Ovary (tissue), 9 donors: Measurements from ENCODE around the gene AARS1. TPM values are rescaled to one million over a fixed set of nuclear protein-coding genes. Genes with fewer than 3 reads are reported as not detected.
"Not testable (repeated sequence)": the region's sequence is repeated elsewhere in the genome, so short reads cannot be mapped to it uniquely, and the experiment has no call there.

Experiments used
- DNase-seq, 5 donors: peaks; one replicate each; pipeline ENCODE4 v3.0.0-alpha.2; 2019 to 2020
- H3K27ac ChIP-seq, 2 donors: fragments of 200-600 bp; one replicate each; pipeline versions ENCODE4 v1.5.1 to v1.8.0; 2019 to 2022
- H3K27me3 ChIP-seq: fragments of 200-600 bp; one replicate; pipeline ENCODE4 v1.8.0; 2022
- H3K36me3 ChIP-seq: fragments of 200-600 bp; sonication (generic); one replicate; pipeline ENCODE4 v1.5.1; 2019
- H3K4me1 ChIP-seq: one replicate; pipeline ENCODE4 v1.8.1; 2013; ENCODE audit warnings: mild to moderate bottlenecking, moderate library complexity; ENCODE audit not compliant: insufficient read depth
- H3K4me3 ChIP-seq: fragments of 200-600 bp; sonication (generic); one replicate; pipeline ENCODE4 v1.5.1; 2017
- H3K9me3 ChIP-seq, 2 donors: fragments of 200-600 bp in 1 of 2; sonication (generic) in 1 of 2; one replicate each; pipeline versions ENCODE4 v1.5.1 to v1.8.1; 2013 to 2019; ENCODE audit warnings: mild to moderate bottlenecking in 1 of 2, moderate library complexity in 1 of 2
- CTCF ChIP-seq, 3 donors: fragments of 450-650 bp in 2 of 3; fragments of 200-600 bp in 1 of 3; IDR thresholded peaks; one replicate each; pipeline versions ENCODE4 v1.5.1 to v1.8.0; 2016 to 2022; ENCODE audit warnings: antibody characterized with exemption in 3 of 3, mild to moderate bottlenecking in 1 of 3
- EP300 ChIP-seq: sonication (generic); formaldehyde crosslinking; IDR thresholded peaks from one replicate; pipeline ENCODE4 v1.6.1; 2017; ENCODE audit warnings: antibody characterized with exemption
- POLR2A ChIP-seq: fragments of 450-650 bp; IDR thresholded peaks from one replicate; pipeline ENCODE4 v1.6.1; 2017; ENCODE audit warnings: antibody characterized with exemption, mild to moderate bottlenecking, moderate library complexity
- WGBS, 3 donors: extraction: QIAGEN DNeasy Blood & Tissue Kit in 1 of 3; methylation state at CpG; one replicate each; pipeline versions ENCODE4 v1.1.5 to v1.1.7; 2013 to 2017; 5-methylcytosine and 5-hydroxymethylcytosine counted together
- intact Hi-C, 4 donors: fragments of 100-400 bp; cut with DNase I; formaldehyde crosslinking; loops; one replicate each; pipeline versions ENCODE4 v1.11.0 to v1.15.1; 2022 to 2023
- polyA plus RNA-seq, 2 donors: library from polyadenylated mRNA; stranded (reverse); fragments of 200-250 nt in 1 of 2; fragments of 350-450 nt in 1 of 2; fragmentation: Illumina TruSeq in 1 of 2; extraction: RNeasy Lipid Tissue Mini Kit (QIAGEN cat#74804) in 1 of 2; gene quantifications; one replicate each; pipeline ENCODE4 v1.2.3, GENCODE V29; 2013 to 2014
- total RNA-seq, 7 donors: library from RNA; depleted of rRNA in 2 of 7; stranded (reverse); fragments of >200 nt in 2 of 7; fragmentation: NEBNext Ultra II Directional in 3 of 7; extraction: Animal tissue kit (Norgen Biotek cat#: 25700) in 3 of 7; gene quantifications; one replicate each; pipeline versions ENCODE4 v1.1.0 to v1.2.4, GENCODE V29; 2016 to 2023
- donor health status: DM: no; HTN: no; CAD: no; lungs with moderate emphysema.
- donor health status: DM: no; HTN: no; CAD: no.
- donor health status: Bipolar disorder and iron deficiency.
- donor health status: DM: yes; HTN: yes; CAD: no.
- donor health status: DM: no; HTN: no; CAD: no.
- donor health status: DM: yes; HTN: yes; CAD: no.

AARS1 gene
- total and polyA plus RNA-seq, 9 donors: 26.7 to 280 (median 60.3) TPM

- no peak overlapping the region for H3K27ac ChIP-seq
- intact Hi-C loops: no loop called here
- TF ChIP-seq POLR2A (no peak), EP300 (no peak), CTCF (IDR thresholded peaks at IDR 0.05) (no peak)
- no peaks in the 10 kb centered on the region for H3K27me3 ChIP-seq
- no peak for DNase-seq
- H3K4me3 ChIP-seq: no peak overlapping the region
- H3K36me3 ChIP-seq: no peaks in the 10 kb centered on the region
- H3K9me3 ChIP-seq: no peaks in the 10 kb centered on the region
- WGBS, 3 donors: 39 to 44% (median 41%) methylated on average over 1 of the region's 1 CpG
- no peaks in the 10 kb centered on the region for H3K4me1 ChIP-seq
These were observed 12.9 kb downstream of the AARS1 start for GRCh38 chr16:70276392-70276791.

- DNase-seq: no peak
- WGBS, 3 donors: 90 to 96% (median 91%) methylated on average over 10 of the region's 10 CpGs
- H3K27ac ChIP-seq: no peak overlapping the region
- H3K27me3 ChIP-seq: no peaks in the 10 kb centered on the region
- H3K4me1 ChIP-seq: no peaks in the 10 kb centered on the region
- no peaks in the 10 kb centered on the region for H3K36me3 ChIP-seq
- TF ChIP-seq CTCF (IDR thresholded peaks at IDR 0.05) (no peak), EP300 (no peak), POLR2A (no peak)
- no peak overlapping the region for H3K4me3 ChIP-seq
- H3K9me3 ChIP-seq: no peaks in the 10 kb centered on the region
- intact Hi-C loops: no loop called here
These were observed 17.6 kb downstream of the AARS1 start for GRCh38 chr16:70271696-70272095.

- no peaks in the 10 kb centered on the region for H3K9me3 ChIP-seq
- H3K36me3 ChIP-seq: no peaks in the 10 kb centered on the region
- DNase-seq: no peak
- H3K27me3 ChIP-seq: no peaks in the 10 kb centered on the region
- no peak overlapping the region for H3K4me3 ChIP-seq
- TF ChIP-seq CTCF (IDR thresholded peaks at IDR 0.05) (no peak), POLR2A (no peak), EP300 (no peak)
- 88 to 92% (median 91%) methylated on average over 3 of the region's 3 CpGs for WGBS, 3 donors
- H3K27ac ChIP-seq: no peak overlapping the region
- no peaks in the 10 kb centered on the region for H3K4me1 ChIP-seq
- intact Hi-C loops: no loop called here
These were observed 19.1 kb downstream of the AARS1 start for GRCh38 chr16:70270176-70270575.

- H3K27me3 ChIP-seq: no peaks in the 10 kb centered on the region
- no peaks in the 10 kb centered on the region for H3K36me3 ChIP-seq
- H3K27ac ChIP-seq: no peak overlapping the region
- TF ChIP-seq POLR2A: no peak
- no peak for TF ChIP-seq CTCF (IDR thresholded peaks at IDR 0.05)
- TF ChIP-seq EP300: no peak
- 85 to 95% (median 87%) methylated on average over 12 of the region's 12 CpGs for WGBS, 3 donors
- no peaks in the 10 kb centered on the region for H3K4me1 ChIP-seq
- no peak overlapping the region for H3K4me3 ChIP-seq
- no peak for DNase-seq
- intact Hi-C loops: no loop called here
- H3K9me3 ChIP-seq: no peaks in the 10 kb centered on the region
These were observed 19.8 kb downstream of the AARS1 start for GRCh38 chr16:70269471-70269870.

- H3K36me3 ChIP-seq, DNase-seq, H3K27ac ChIP-seq, intact Hi-C loops, H3K27me3 ChIP-seq, H3K4me1 ChIP-seq, H3K9me3 ChIP-seq, H3K4me3 ChIP-seq: not testable (repeated sequence)
- 90 to 91% (median 91%) methylated on average over 10 of the region's 10 CpGs for WGBS, 3 donors
These were observed 21.4 kb downstream of the AARS1 start for GRCh38 chr16:70267922-70268321.
